Measurements from ENCODE around the gene BIN1.
"Not testable (repeated sequence)": the region's sequence is repeated elsewhere in the genome, so short reads cannot be mapped to it uniquely, and the experiment has no call there.

The BIN1 gene

DNA sequence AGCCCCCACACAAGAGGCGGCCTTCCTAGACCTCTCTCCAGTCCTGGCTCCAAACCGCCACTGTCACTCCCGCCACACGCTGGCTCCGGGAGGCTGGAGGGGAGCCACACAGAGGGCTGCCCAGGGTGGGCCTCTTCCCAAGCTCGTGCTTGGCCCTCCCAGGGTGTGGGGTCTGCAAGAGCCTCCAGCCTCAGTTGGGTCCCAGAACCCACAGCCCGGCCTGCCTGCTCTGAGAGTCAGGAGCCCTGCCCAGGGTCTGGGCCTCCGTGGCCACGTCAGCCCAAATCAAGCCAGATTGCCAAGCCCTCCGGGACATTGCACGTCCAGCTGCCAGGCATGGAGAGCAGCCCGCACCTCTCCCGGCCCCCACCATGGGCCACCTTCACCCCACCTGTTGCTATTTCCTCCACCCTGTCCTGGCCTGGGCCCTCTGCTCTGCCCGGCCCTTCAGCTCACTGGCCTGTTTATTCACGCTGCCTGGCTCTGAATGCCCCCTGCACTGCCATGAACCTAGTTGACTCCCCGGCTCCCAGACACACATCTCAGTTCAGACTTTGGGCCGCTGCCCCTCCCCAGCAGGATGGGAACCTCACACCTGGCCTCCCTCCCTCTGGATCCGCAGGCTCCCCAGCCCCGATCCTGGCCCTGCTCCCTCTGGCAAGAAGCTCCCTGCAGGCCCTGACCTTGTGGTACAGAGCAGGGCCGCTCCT is 61.0 kb downstream of the BIN1 start:
- DNase-seq, result no peak

DNA sequence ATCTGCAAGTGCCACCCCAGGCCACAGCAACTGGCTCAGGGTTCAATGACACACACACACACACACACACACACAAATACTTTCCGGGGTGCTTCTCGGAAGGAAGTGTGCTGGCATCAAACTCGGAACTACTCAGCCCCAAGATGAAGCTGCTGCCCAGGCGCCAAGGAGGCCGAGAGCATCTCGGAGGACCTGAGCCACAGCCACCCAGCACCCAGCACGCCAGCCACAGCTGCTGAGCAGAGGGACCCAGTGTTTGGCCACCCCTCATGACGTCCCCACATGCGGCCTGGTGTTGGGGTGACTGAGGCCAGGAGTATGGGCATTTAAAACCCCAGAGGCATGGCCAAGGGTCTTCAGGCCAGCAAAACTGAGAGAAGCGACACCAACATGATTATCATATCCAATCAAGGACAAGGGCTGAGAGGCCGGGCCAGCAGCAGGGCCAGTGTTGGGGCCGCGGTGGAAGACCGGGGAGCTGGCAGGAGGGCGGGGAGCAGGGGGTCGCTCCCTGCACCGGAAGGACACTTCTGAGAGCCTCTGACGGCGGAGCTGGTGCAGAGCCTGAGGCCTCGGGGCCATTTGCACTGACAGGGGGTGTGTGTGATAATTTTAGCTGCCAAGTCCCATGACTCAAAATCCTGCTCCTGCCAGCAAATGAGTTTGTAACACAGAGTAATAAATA is 61.8 kb downstream of the BIN1 start:
- DNase-seq, result no peak

GRCh38 chr2:127044165-127044718 is 62.7 kb downstream of the BIN1 start:
- DNase-seq, result no peak

DNA sequence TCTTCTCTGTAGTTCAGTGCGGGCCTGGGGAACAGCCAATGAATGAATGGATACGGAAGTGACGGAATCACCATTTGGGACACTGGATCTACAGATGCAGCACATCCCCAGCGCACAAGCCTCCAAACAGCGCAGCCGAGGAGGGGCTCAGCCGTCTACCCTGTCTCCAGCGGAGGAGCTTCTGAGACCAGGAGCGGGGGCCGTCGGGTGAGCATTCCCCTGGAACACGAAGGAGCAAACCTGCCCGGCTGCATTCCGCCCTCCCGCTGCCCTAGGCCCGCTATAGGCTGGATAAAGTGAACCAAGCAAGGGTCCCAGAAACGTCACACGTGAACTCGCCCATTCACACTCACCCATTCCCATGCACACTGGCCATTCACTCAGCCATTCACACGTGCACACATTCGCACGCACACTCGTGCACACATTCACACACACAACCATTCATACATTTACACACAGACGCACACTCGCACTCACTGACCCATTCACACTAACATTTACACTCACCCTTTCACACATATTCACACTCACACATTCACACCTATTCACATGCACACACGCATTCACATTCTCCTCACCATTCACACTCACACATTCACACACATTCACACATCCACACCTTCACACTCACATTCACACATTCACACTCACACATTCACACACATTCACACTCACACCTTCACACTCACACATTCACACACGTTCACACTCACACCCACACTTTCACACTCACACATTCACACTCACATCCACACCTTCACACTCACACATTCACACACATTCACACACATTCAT is 63.4 kb downstream of the BIN1 start:
- DNase-seq, result no peak

DNA sequence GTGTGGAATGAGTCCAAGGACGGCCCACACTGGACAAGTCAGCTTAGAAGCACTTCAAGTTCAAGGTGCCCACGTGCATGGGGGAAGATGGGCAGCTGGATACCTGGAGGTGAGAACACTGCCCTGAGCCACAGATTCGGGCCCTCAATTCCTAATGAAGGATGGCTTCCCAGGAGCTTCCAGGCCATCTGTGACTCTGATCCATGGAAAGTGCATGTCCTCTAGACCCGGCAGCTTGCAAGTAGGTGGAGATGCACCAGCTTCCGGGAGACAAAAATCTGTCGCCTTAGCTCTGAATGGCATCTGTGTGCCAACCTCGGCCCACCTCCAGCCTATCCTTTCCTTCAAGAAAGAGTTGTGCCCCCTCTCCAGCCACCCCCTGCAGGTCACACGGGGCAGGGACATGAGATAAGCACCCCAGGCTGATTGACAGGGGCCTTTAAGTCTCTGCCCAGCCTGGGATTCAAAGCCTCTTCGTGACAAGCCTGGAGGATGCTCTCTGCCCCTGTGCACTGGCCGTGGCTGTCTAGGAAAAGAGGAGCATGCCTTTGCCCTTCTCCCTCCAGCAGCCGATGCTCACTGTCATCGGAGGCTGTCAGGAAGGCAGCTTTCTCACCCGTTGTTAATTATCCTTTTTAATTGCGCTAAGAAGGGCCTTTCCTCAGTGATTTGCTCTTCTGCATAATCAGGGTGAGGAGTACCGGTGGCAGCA is 65.5 kb downstream of the BIN1 start:
- DNase-seq, result no peak

- DNase-seq, result no peak
Observed at GRCh38 chr2:127040169-127040568, 66.8 kb downstream of the BIN1 start.

DNA sequence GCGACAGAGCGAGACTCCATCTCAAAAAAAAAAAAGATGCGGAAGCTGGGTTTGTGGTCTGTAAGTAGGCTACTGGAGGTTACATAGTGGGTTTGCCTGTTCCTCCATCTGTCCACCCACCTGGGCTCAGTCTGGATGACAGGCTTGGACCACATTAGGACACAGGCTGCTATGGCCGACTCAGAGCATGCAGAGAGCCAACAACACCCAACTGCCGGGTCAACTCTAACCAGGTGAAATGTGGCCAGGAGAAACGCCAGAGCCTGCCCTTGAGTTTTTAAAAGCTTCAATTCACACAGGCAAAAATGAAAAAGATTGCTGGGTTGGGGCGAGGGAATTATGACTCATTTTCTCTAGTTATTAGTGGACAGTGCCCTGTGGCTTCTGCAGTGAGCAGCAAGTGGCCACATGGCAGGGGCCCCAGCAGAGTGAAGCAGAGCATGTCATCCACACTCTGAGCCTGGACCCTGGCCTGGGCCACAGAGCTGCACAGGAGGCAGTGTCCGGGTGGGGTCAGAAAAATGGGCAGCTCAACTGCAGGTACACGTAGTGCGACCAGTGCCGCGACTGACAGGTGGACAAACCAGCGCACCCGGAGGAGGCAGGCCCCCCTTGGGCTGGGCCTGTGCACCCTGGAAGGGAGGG is 67.4 kb downstream of the BIN1 start:
- no peak for DNase-seq

DNA sequence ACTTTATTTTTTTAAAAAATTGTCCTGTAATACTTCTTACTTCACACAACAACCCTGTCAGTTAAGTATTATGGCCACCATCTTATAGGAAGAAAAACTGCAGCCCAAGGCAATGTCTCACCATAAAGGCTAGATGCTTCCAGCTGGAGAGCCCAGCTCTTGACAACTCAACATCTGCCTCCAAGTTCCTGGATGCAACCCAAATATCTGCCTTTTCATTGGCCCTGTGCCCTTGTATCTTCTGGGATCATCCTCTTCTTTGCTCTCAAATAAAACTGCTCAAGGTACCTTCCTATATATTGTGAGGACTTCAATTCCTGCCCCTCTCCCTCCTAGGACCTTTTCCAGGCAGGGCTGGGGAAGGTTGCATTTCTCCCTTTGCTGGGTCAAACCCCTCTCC is 69.5 kb downstream of the BIN1 start:
- DNase-seq, result no peak

GRCh38 chr2:127034883-127035611 is 71.9 kb downstream of the BIN1 start:
- no peak for DNase-seq

DNA sequence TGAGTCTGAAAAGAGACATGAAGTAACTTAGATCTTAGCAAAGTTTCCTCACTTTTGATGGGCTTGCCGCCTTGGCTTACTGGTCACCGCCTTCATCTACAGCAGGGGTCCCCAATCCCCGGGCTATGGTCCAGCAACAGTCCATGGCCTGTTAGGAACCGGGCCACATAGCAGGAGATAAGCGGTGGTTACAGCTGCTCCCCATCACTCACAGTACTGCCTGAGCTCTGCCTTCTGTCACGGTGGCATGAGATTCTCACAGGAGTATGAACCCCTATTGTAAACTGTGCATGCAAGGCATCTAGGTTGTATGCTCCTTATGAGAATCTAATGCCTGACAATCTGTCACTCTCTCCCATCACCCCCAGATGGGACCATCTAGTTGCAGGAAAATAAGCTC is 72.9 kb downstream of the BIN1 start:
- DNase-seq, result no peak

DNA sequence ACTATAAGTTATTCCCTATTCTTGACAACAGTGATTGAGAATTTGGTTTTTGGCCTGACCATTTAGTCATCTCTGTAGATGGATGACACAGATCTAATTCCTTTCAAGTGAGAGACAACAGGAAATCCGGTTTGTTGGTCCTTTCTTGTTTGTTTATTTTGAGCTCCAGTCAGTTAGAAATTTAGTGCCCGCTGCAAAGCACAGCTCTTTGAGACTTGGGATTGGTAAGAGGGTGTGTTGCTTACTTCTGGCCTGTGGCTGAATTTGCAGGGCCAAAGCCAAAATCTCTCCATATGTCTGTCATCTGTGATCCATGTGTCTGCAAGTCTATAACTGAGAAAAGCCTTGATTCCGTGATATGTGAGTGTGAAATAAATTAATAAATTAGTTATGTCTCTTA is 74.3 kb downstream of the BIN1 start:
- DNase-seq, result no peak

DNA sequence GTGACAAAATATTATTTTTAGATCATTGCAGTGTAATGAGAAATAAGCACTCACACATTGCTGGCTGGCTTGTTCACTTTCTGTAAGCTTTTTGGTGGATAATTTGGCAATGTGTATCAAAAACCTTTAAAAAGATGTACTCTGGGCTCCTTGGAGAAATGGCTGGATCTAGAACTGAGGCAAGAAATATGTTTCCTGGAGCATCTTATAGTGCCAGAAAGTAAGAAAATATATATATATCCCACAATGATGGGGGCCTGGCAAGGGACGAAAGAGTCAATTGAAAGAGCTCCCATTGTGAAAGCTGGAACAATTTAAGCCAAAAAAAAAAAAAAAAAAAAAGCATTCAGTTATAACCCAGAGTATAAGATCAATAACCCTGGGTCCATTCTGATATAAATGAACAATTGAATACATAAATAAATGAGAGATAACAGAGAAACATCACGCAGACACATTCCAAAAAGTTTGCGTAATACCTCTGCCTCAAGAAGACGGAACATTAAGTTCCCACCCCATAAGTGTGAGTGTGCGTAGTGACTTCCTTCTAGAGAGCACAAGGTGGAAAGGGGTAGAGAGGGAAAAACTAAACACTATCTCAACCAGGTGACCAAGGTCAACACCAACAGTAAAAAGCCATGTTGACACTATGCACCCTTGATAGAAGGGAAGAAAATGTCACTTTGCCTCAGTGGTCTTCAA is 77.5 kb downstream of the BIN1 start:
- DNase-seq, result peak; percentile 9 to 13

GRCh38 chr2:127028745-127029144 is 78.2 kb downstream of the BIN1 start:
- DNase-seq, result not testable (repeated sequence)

GRCh38 chr2:127027715-127028114 is 79.2 kb downstream of the BIN1 start:
- no peak for DNase-seq

- DNase-seq, result peak; percentile 4 to 21
Observed at GRCh38 chr2:127025359-127026166, 81.4 kb downstream of the BIN1 start.

GRCh38 chr2:127024769-127025358 is 82.1 kb downstream of the BIN1 start:
- no peak for DNase-seq

DNA sequence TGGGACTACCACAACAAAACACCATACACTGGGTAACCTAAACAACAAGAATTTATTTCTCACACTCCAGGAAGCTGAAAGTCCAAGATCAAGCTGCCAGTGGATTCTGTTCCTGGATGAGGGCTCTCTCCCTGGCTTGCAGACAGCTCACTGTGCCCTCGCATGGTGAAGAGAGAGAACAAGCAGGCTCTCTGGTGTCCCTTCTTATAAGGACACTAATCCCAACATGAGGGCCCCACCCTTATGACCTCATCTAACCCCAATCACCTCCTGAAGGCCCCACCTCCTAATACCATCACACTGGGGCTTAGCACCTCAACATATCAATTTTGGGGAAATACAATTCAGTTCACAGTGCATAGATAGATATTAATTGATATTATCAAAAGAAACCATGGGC is 83.5 kb downstream of the BIN1 start:
- DNase-seq, result no peak

GRCh38 chr2:127022817-127023216 is 84.1 kb downstream of the BIN1 start:
- no peak for DNase-seq

DNA sequence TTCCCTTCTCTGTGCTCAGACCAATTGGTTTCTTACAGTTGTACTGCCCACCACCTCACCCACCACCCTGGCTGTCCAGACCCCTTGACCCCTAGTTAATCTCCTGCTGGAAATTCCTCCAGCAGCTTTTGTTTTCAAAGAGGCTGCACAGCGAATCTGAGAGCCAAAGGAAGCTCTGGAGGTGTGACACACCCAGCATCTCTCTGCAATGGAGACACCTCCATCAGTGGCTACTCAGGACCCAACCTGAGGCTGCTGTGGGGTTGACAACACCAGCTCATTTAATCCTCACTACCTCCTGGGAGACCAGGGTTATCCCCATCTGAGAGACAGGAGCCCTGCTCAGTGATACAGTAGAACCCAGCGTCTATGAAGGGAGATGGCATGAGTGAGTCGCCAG is 86.4 kb downstream of the BIN1 start:
- no peak for DNase-seq

Measured in inflammatory macrophage (primary cell).